Central memory CD4-positive, alpha-beta T cell (primary cell): ENCODE results near the gene SLC4A3.

Source experiments
- DNase-seq: peaks from one replicate; pipeline ENCODE4 v3.0.0; 2022

Gene SLC4A3

GRCh38 chr2:219614076-219614860 lies 13.2 kb upstream of the SLC4A3 start:
- DNase-seq: no peak

GRCh38 chr2:219615036-219615435 lies 12.4 kb upstream of the SLC4A3 start:
- DNase-seq: no peak

- no peak for DNase-seq
Observed at GRCh38 chr2:219615894-219616293, 11.5 kb upstream of the SLC4A3 start.

GRCh38 chr2:219616550-219616949 lies 10.9 kb upstream of the SLC4A3 start:
- DNase-seq: no peak

DNA sequence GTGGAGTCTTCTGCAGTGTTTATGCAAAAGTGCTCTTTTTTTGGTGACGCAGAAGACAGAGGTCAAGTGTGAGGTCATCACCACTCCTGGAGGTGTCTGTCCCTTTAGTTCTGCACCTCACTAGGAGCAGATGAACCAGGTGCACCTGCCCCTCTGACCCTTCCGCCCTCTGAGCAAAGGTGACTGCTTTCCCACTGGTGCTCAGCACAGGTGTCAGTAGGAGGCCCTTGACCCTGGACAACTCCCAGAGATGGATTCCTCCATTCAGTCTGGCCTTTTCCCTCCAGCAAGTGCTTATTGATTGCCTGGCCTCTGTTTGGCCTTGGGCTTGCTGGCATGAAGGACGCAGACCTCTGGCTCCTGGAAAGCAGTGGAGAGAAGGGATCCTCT lies 8.7 kb upstream of the SLC4A3 start:
- no peak for DNase-seq

GRCh38 chr2:219619235-219619634 lies 8.2 kb upstream of the SLC4A3 start:
- DNase-seq: no peak

DNA sequence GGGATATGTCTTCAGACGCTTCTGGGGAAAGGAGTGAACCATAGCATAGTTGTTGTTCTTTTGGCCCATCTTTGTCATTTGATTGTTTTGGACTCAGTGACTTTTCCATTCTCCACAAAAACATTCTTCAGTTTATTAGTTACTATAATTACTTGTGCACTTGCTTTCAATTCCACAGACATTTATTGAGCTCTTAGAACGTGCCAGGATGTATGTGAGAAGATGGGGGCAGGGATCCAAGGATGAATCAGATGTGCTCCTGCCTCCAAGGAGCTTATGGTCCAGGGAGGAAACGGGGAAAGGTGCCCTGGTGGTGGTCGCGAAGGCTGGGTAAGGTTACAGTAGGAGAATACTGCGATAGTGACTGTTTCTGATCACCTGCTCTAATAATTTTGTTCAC lies 6.9 kb upstream of the SLC4A3 start:
- DNase-seq: no peak

- no peak for DNase-seq
Observed at GRCh38 chr2:219621935-219622334, 5.5 kb upstream of the SLC4A3 start.

DNA sequence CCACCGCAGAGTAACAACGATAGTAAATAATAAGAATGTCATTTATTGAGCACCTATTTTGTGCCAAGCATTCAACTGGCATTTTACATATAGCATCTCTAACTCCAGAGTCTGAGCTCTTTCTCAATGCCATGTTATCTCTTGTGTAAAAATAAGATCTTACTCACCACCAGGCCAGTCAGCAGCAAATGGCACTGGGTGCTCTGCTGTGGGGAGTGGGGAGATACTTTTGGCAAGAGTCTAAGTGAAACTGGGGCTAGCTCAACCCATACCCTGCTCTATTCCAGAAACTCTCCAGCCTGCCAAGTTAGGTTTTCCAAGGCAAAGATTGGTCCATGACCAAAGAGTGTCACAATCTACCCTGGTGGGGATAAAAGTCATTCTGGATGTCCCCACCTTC lies 5.0 kb upstream of the SLC4A3 start:
- DNase-seq: no peak

- no peak for DNase-seq
Observed at GRCh38 chr2:219624565-219624964, 2.9 kb upstream of the SLC4A3 start.

DNA sequence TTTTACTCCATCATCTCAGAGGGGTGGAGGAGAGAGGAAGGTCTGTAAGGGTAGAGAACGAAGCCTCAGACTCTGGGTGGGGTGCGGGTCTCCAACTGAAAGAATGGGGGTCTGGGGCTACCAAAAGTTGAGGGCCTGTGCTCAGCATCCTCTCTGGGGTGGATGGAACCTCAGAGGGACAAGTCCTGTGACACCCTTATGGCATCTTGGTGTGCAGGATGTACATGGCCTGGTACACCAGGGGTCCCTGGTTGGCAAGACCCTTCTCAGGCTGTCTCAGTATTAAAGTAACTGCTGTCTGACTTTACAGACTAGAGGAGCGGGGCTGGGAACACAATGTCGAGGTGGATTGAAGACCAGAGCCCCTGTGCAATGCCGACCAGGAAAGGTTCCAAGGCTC lies 2.3 kb upstream of the SLC4A3 start:
- DNase-seq: no peak

GRCh38 chr2:219626540-219626939 lies 890 bp upstream of the SLC4A3 start:
- no peak for DNase-seq

DNA sequence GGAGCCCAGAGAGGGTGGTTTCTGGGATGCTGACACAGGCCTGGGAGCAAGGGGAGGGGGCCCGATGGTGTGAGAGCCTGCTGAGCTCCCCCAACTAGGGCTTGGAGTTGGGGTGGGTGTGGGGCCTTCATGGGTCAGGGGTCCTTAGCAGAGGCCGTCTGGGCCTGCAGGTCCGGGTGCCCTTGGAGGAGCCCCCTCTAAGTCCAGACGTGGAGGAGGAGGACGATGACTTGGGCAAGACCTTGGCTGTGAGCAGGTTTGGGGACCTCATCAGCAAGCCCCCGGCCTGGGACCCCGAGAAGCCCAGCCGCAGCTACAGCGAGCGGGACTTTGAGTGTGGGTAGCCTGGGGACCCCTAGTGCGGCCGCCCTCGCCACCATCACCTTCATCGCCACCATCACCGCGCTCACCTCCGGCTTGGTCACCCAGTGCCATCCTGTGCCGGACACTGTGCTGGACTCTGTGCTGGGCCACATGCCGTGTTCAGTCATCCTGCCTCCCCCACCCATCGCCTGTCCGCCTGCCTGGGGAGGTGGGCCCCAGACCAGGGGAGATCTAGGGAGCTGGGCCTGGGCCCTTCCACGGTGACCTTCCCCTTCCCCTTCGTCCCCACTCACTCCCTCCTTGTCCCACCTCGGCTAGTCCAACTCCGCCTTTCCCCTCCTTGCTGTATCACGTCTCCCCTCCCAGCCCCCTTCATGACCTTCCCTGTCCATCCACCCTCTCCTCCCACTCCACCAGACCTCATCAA lies 980 bp downstream of the SLC4A3 start:
- no peak for DNase-seq

DNA sequence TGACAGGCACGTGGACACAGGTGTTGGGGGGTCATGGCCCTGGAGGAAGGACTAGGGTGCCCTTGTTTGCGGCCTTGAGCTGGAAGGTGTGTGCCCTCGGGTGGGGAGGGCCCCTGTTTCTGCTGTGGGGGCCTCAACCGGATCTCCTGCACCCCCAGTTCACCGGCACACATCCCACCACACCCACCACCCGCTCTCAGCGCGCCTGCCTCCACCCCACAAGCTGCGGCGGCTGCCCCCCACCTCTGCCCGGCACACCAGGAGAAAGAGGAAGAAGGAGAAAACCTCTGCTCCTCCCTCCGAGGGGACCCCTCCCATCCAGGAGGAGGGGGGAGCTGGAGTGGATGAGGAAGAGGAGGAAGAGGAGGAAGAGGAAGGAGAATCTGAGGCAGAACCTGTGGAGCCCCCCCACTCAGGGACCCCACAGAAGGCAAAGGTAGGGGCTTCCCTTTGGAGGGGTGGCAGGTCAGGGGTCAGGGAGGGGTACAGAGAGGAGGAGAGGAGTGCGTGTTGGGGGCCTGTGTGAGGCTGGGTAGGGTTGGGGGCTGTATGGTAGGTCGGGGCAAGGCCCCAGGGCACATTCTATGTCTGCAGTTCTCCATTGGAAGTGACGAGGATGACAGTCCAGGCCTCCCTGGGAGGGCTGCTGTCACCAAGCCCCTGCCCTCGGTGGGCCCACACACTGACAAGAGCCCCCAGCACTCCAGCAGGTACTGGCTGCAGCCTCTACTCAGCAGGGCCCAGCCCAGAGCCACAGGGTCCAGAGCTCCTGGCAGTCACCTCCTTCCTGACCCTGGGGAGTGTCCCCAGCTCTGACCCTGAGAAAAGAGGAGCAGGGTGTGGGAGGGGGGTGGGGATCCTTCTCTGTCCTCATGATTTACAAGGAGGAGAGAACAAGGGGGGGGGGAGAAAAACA lies 1.8 kb downstream of the SLC4A3 start:
- no peak for DNase-seq

- DNase-seq: no peak
Observed at GRCh38 chr2:219629976-219630695, 2.7 kb downstream of the SLC4A3 start.

DNA sequence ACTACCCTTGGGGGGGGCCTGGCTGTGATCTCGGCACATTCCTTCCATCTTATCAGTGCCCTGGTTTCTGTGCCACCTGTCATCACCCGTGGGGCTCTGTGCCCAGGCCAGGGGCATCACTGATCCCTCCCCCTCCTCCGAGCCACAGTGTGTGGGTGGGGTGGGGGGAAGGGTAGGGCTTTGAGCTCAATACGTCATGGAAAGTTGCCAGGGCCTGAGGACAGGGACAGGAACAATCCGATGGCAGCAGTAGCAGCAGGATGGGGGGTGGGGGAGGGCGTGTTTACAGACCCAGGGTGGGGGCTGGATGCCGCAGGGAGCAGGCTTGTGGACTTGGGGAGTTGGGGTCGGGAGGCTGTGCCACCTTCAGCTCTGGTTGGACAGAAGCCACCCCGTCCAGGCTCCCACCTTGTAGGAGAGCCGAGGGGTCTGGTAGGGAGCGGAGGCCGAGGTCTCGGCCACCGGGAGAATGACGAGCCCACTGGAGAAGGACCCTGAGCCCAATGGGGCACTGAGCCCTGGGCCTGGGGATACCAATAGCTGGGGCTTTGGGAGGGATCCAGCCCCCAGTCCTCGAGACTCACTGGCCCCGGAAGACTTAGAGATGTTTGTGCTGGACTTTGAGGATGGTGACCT lies 3.5 kb downstream of the SLC4A3 start:
- no peak for DNase-seq

DNA sequence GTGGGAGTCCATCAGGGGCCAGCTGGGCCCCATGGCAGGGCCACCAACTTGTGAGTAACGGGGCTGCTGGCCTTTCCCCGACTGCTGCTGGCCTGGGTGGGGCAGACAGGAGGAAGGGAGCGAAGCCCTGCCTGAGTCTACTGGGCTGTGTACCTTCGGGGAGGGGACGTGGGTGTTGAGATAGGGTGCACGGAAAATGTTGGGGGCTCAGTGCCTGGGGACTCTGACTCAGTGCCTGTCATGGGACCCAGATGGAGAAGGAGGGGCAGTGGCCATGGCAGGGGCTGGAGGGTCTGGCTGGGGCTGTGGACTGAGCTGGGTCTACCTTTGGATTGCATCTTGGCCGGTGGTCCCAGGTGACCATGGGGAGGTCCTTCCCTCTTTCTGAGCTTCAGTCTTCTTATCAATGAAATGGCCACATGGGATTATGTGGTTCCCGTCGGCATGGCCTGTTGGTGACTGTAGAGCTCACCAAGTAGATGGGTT lies 4.0 kb downstream of the SLC4A3 start:
- DNase-seq: no peak

GRCh38 chr2:219631904-219632759 lies 4.7 kb downstream of the SLC4A3 start:
- DNase-seq: no peak

DNA sequence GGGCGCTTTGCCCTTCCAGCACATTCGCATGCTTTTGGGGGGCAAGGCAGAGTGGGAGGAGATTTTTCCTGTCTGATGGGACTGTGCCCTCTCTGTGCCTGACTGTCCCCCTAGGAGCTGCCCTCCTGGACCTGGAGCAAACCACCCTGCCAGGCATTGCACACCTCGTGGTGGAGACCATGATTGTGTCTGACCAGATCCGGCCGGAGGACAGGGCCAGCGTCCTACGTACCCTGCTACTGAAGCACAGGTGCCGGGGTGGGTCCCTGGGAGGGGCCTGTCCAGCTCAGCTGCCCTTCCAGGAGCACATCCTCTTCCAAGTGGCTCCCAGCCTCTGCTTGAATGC lies 5.3 kb downstream of the SLC4A3 start:
- DNase-seq: no peak

DNA sequence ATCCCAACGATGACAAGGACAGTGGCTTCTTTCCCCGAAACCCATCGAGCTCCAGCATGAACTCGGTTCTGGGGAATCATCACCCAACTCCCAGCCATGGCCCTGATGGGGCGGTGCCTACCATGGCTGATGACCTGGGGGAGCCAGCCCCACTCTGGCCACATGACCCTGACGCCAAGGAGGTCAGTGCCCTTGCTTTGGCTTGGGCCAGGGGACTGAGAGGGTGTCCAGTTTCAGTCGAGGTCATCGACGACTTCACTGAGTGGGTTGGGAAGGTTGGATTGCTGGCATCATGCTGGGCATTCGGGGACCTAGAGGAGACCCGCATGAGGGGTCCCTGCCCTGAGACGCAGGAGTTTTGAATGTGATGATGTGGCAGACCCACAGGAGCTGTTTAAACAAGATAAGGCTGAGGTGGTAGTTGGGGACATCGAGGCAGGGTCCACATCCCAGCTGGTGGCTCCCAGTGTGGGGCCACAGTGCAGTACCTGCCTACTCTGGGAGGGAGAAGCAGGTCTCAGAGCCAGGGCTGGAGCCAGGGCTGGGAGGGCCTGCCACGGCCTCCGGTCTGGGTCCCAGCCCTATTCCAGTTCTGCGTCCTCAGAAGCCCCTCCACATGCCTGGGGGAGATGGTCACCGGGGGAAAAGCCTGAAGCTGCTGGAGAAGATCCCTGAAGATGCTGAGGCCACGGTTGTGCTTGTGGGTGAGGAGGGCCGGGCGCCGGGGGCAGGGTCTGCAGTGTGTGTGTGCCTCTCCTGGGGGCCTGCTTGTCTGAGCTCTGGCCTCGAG lies 6.0 kb downstream of the SLC4A3 start:
- DNase-seq: no peak
